K562 (cell line): Measurements from ENCODE around the gene LRGUK. TPM values are rescaled to one million over a fixed set of nuclear protein-coding genes. Genes with fewer than 3 reads are reported as not detected.
A peak's percentile ranks its signal among the peaks of the same experiment; 100 is the strongest.

Experiments used
- ARID1B ChIP-seq: fragments of 450-650 bp; IDR thresholded peaks from 2 replicates; pipeline ENCODE4 v1.6.1; 2016; ENCODE audit warnings: antibody characterized with exemption, mild to moderate bottlenecking, inconsistent platforms
- FOXK1 ChIP-seq: sonication (generic); formaldehyde crosslinking; IDR thresholded peaks from 2 replicates; pipeline ENCODE4 v1.8.0; 2022; ENCODE audit warnings: missing genetic modification reagents, mild to moderate bottlenecking, borderline replicate concordance
- L3MBTL2 ChIP-seq: fragments of 450-650 bp; IDR thresholded peaks from 2 replicates; pipeline ENCODE4 v1.6.1; 2016; ENCODE audit warnings: mild to moderate bottlenecking, moderate library complexity
- NR4A1 ChIP-seq, 2 experiments: fragments of 250-450 bp in 1 of 2; fragments of 450-650 bp in 1 of 2; sonication (Bioruptor Pico) in 1 of 2; IDR thresholded peaks; 2 replicates each; pipeline versions ENCODE4 v1.4.0 to v1.6.1; 2016 to 2020; ENCODE audit warnings: mild to moderate bottlenecking in 2 of 2, missing compliant biosample characterization in 1 of 2, missing genetic modification characterization in 1 of 2, moderate library complexity in 1 of 2
- TAL1 ChIP-seq: fragments of 450-650 bp; IDR thresholded peaks from 2 replicates; pipeline ENCODE4 v1.6.1; 2016; ENCODE audit warnings: mild to moderate bottlenecking
- polyA plus RNA-seq, 8 experiments: library from polyadenylated mRNA; depleted of rRNA in 4 of 8; stranded (reverse) in 5 of 8; unstranded in 3 of 8; fragments of >200 nt; fragmentation: Nextera tagmentation in 2 of 8; fragmentation: Illumina TruSeq in 1 of 8; extraction: Ambion mirVana in 2 of 8; extraction: Trizol in 1 of 8; gene quantifications; 2 replicates each; pipeline versions ENCODE4 v1.2.1 to v1.2.3, GENCODE V29; 2011 to 2014; ENCODE audit warnings: inconsistent platforms in 1 of 8, missing spikeins in 1 of 8
- total RNA-seq, 7 experiments: library from RNA; depleted of rRNA in 6 of 7; stranded (reverse); fragments of >200 nt in 6 of 7; fragmentation: Illumina TruSeq in 2 of 7; extraction: Trizol in 2 of 7; gene quantifications; 2 replicates each; pipeline versions ENCODE4 v1.2.1 to v1.2.3, GENCODE V29; 2011 to 2021; ENCODE audit warnings: low replicate concordance in 1 of 7
- TF ChIP-seq, protein P1 (sequence below), 3 experiments: fragments of 200-800 bp in 1 of 3; sonication (Bioruptor generic) in 1 of 3; sonication (generic) in 1 of 3; formaldehyde crosslinking in 1 of 3; IDR thresholded peaks; 2 replicates each; pipeline versions ENCODE4 v1.6.1 to v1.8.0; 2016 to 2022; ENCODE audit warnings: mild to moderate bottlenecking in 2 of 3, missing compliant biosample characterization in 2 of 3, missing genetic modification characterization in 2 of 3, missing genetic modification reagents in 1 of 3
- TF ChIP-seq, protein P2 (sequence below): fragments of 450-650 bp; formaldehyde crosslinking; IDR thresholded peaks from 2 replicates; pipeline ENCODE4 v1.4.0; 2022; ENCODE audit warnings: missing genetic modification characterization

The LRGUK gene
- total and polyA plus RNA-seq, 9 of the 15 experiments (the other 6 are each of a cell fraction or from before 2014, with no cell fraction given) = 0.04 to 0.33 (median 0.18) TPM

- no peak for TF ChIP-seq FOXK1 (CRISPR knock-in tag)
- peak; percentile 66 for TF ChIP-seq ARID1B
- no peak for TF ChIP-seq NR4A1 (CRISPR knock-in tag; IDR thresholded peaks at IDR 0.05)
- TF ChIP-seq NR4A1 (tag; IDR thresholded peaks at IDR 0.05) = 0 out of 2 replicates have a peak, but pooled peaks have one; percentile 44
- peak; percentile 44; the same call in 1 of the 2 replicates for TF ChIP-seq L3MBTL2
- TF ChIP-seq, protein P1, sequence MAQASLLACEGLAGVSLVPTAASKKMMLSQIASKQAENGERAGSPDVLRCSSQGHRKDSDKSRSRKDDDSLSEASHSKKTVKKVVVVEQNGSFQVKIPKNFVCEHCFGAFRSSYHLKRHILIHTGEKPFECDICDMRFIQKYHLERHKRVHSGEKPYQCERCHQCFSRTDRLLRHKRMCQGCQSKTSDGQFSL (CRISPR knock-in tag; IDR thresholded peaks at IDR 0.05) = no peak
- TF ChIP-seq, protein P1 (tag; IDR thresholded peaks at IDR 0.05) = no peak
- TF ChIP-seq, protein P2, sequence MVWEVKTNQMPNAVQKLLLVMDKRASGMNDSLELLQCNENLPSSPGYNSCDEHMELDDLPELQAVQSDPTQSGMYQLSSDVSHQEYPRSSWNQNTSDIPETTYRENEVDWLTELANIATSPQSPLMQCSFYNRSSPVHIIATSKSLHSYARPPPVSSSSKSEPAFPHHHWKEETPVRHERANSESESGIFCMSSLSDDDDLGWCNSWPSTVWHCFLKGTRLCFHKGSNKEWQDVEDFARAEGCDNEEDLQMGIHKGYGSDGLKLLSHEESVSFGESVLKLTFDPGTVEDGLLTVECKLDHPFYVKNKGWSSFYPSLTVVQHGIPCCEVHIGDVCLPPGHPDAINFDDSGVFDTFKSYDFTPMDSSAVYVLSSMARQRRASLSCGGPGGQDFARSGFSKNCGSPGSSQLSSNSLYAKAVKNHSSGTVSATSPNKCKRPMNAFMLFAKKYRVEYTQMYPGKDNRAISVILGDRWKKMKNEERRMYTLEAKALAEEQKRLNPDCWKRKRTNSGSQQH (CRISPR knock-in tag) = no peak
- TF ChIP-seq TAL1 = peak; percentile 40; the same call in 1 of the 2 replicates
These were observed 84.7 kb downstream of the LRGUK start (continued) for GRCh38 chr7:134211817-134212216.
